BJ (cell line): Measurements from ENCODE around the gene LATS1. TPM values are rescaled to one million over a fixed set of nuclear protein-coding genes. Genes with fewer than 3 reads are reported as not detected.

Experiments used
- CTCF ChIA-PET: fragments of 350-600 bp; formaldehyde crosslinking; extraction: SDS; loops from one replicate; lab custom pipeline; 2021; ENCODE audit warnings: antibody characterized with exemption, inconsistent platforms; lab: Yijun Ruan, JAX
- POLR2A ChIA-PET: fragments of 300-600 bp; sonication (Branson Sonifier 250); formaldehyde crosslinking; extraction: SDS; loops from one replicate; lab custom pipeline; 2021; ENCODE audit warnings: antibody characterized with exemption; lab: Charles Lee
- DNase-seq: peaks from one replicate; pipeline ENCODE4 v3.0.0-alpha.2; 2011; ENCODE audit warnings: low read depth
- H3K27me3 ChIP-seq: 2 replicates; pipeline ENCODE4 v1.6.0; 2011; ENCODE audit warnings: low read length; ENCODE audit not compliant: control insufficient read depth, insufficient read depth
- H3K36me3 ChIP-seq: 2 replicates; pipeline ENCODE4 v1.5.1; 2011; ENCODE audit warnings: low read length; ENCODE audit not compliant: control insufficient read depth, insufficient read depth
- H3K4me3 ChIP-seq: 2 replicates; pipeline ENCODE4 v1.5.1; 2011; ENCODE audit warnings: low read depth, mild to moderate bottlenecking, control low read depth, low read length
- polyA plus RNA-seq: library from polyadenylated mRNA; depleted of rRNA; stranded (reverse); fragments of >200 nt; gene quantifications from 2 replicates; pipeline ENCODE4 v1.2.3, GENCODE V29; 2011
- TF ChIP-seq, protein P1 (sequence below): IDR thresholded peaks from 2 replicates; pipeline ENCODE4 v1.5.1; 2011; ENCODE audit warnings: low read depth, mild to moderate bottlenecking, control low read depth, inconsistent platforms, low read length, moderate library complexity; ENCODE audit not compliant: insufficient read depth

Gene LATS1
- polyA plus RNA-seq, 1 experiment = 12.4 TPM

DNA sequence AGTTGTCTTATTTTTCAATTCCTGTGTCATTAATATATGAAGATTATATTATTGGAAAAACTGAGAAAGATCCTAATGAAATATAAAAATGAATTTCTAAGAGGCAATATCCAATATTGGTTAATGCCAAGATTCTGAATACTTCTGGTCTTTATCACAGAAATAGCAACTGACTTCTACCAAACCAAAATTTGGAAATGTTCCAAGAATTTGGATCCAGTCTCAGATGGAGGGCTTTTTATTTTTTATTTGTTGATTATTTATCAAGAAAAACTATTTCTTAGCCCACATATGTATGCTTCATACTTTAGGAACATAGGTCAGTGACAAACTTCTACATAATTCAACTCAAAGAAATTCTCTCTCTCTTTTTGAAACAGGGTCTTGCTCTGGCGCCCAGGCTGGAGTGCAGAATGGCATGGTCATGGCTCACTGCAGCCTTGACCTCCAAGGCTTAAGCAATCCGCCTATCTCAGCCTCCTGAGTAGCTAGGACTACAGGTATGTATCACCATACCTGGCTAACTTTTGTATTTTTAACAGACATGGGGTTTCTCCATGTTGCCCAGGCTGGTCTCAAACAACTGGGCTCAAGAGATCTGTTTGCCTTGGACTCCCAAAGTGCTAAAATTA is 15.3 kb upstream of the LATS1 start:
- H3K4me3 ChIP-seq = no peak overlapping the region
- TF ChIP-seq, protein P1, sequence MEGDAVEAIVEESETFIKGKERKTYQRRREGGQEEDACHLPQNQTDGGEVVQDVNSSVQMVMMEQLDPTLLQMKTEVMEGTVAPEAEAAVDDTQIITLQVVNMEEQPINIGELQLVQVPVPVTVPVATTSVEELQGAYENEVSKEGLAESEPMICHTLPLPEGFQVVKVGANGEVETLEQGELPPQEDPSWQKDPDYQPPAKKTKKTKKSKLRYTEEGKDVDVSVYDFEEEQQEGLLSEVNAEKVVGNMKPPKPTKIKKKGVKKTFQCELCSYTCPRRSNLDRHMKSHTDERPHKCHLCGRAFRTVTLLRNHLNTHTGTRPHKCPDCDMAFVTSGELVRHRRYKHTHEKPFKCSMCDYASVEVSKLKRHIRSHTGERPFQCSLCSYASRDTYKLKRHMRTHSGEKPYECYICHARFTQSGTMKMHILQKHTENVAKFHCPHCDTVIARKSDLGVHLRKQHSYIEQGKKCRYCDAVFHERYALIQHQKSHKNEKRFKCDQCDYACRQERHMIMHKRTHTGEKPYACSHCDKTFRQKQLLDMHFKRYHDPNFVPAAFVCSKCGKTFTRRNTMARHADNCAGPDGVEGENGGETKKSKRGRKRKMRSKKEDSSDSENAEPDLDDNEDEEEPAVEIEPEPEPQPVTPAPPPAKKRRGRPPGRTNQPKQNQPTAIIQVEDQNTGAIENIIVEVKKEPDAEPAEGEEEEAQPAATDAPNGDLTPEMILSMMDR = no peak
- DNase-seq = no peak
- H3K36me3 ChIP-seq = peaks cover 14% of the 10 kb centered on the region
- H3K27me3 ChIP-seq = no peaks in the 10 kb centered on the region
- ChIA-PET POLR2A (no interaction called here), CTCF (interaction anchor here (0.6 to 1.8 kb wide), 5 partner anchors 9 to 283 kb away, joined by 3 to 5 read pairs (median 3); partner anchors contain the start of gene NUP43)

DNA sequence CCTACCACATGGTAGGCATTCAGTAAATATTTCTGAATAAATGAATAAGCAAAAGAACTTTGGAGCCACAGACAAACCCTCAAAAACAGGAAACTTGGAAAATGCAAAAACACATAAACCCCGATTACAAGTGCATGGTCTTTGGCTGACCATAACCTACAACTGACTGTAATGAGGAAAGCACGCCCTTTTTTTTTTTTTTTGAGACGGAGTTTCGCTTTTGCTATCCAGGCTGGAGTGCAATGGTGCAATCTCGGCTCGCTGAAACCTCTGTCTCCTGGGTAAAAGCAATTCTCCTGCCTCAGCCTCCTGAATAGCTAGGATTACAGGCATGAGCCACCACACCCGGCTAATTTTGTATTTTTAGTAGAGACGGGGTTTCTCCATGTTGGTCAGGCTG is 11.9 kb upstream of the LATS1 start:
- no peak overlapping the region for H3K4me3 ChIP-seq
- no peaks in the 10 kb centered on the region for H3K27me3 ChIP-seq
- no peak for DNase-seq
- H3K36me3 ChIP-seq = peaks cover 8% of the 10 kb centered on the region
- CTCF ChIA-PET = no interaction called here
- POLR2A ChIA-PET = no interaction called here
- TF ChIP-seq, protein P1 = no peak

- ChIA-PET POLR2A (no interaction called here), CTCF (no interaction called here)
- no peak for DNase-seq
- Histone ChIP-seq H3K36me3 (peaks cover 8% of the 10 kb centered on the region), H3K27me3 (no peaks in the 10 kb centered on the region), H3K4me3 (no peak overlapping the region)
- TF ChIP-seq, protein P1 = no peak
Measured at GRCh38 chr6:149728499-149729234, 10.8 kb upstream of the LATS1 start.

GRCh38 chr6:149727793-149728498 is 10.0 kb upstream of the LATS1 start:
- DNase-seq = no peak
- TF ChIP-seq, protein P1 = no peak

GRCh38 chr6:149725785-149726184 is 7.9 kb upstream of the LATS1 start:
- DNase-seq = no peak
- Histone ChIP-seq H3K27me3 (no peaks in the 10 kb centered on the region), H3K4me3 (no peak overlapping the region), H3K36me3 (peaks cover 9% of the 10 kb centered on the region)
- POLR2A ChIA-PET = no interaction called here
- CTCF ChIA-PET = interaction anchor here (1.5 kb wide), 1 partner anchor 180 kb away, joined by 3 read pairs; the partner anchor contains the start of gene PPIL4
- TF ChIP-seq, protein P1 = no peak

More at GRCh38 chr6:149727793-149728498, 10.0 kb upstream of the LATS1 start:
- Histone ChIP-seq H3K27me3 (no peaks in the 10 kb centered on the region), H3K36me3 (peaks cover 8% of the 10 kb centered on the region), H3K4me3 (no peak overlapping the region)
- ChIA-PET POLR2A (no interaction called here), CTCF (no interaction called here)
